ENCODE results near the gene ATP7B. TPM values are rescaled to one million over a fixed set of nuclear protein-coding genes. Genes with fewer than 3 reads are reported as not detected.

Gene ATP7B
- total and polyA plus RNA-seq, 12 donors = 0.80 to 5.6 (median 2.9) TPM

DNA sequence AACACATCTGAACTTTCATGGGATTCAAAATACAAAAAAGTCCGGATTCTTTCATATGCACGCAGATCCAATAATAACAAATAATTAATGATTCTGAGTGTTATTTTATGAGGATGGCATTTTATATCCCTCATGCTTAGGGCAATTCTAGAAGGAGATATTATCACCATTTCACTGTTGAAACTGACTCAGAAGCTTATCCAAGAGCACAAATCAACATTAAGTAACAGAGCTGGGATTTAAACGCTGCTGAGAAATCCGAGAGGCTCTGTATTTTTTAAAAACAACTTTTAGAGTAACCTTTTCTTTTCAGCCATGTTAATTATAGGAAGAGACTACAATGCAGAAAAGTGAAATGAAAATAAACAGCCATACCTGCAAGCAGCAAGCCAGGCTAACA is 30.3 kb downstream of the ATP7B start:
- 61 to 70% (median 64%) methylated on average over 4 of the region's 4 CpGs for WGBS, 4 donors
- intact Hi-C loops (cut with DNase I) = no loop called here
- DNase-seq = no peak
- TF ChIP-seq POLR2A (IDR thresholded peaks at IDR 0.05) (no peak), CTCF (IDR thresholded peaks at IDR 0.05) (no peak)
- Histone ChIP-seq H3K4me1 (replicated peaks in 1 of 2) (no peaks in the 10 kb centered on the region), H3K36me3 (replicated peaks in 1 of 2) (no peaks in the 10 kb centered on the region), H3K27ac (no peak overlapping the region), H3K4me3 (no peak overlapping the region), H3K27me3 (no peaks in the 10 kb centered on the region), H3K9me3 (replicated peaks in 1 of 3) (no peaks in the 10 kb centered on the region)

DNA sequence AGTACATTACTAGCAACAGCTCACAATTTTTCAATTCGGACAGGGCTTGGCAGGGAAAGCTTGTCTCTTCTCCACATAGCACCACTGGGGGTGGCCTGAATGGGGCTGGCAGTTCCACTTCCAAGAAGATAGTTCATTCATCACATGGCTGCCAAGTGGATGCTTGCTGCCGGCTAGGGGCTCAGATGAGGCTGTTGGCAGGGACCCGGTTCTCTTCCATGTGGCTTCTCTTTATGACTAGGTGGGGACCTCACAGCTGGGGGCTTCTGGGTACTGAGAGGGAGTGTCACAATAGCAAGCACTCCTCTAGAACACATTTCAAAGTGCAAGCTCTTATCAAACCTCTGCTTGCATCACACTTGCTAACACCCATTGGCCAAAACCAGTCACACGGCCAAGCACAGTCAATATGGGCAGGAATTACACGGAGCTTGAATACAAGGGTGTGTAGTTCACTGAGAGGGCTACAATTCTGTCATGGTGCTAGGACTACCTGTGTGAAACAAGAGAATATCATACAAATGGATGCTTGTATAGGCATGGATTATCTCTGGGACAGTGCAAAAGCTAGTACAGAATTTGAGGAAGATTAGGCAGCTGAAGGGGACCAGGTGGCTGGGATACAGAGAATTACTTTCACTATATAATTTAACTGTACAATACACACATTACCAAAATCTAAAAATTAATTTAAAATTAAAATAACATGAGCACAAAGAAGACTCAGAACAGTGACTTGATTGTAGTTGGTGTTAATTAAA is 32.3 kb downstream of the ATP7B start:
- Histone ChIP-seq H3K9me3 (replicated peaks in 1 of 3) (no peaks in the 10 kb centered on the region), H3K4me3 (no peak overlapping the region), H3K36me3 (replicated peaks in 1 of 2) (no peaks in the 10 kb centered on the region), H3K27ac (no peak overlapping the region), H3K4me1 (replicated peaks in 1 of 2) (no peaks in the 10 kb centered on the region), H3K27me3 (no peaks in the 10 kb centered on the region)
- DNase-seq = no peak
- intact Hi-C loops (cut with DNase I) = no loop called here
- WGBS, 4 donors = 51 to 87% (median 74%) methylated on average over 5 of the region's 5 CpGs
- TF ChIP-seq CTCF (IDR thresholded peaks at IDR 0.05) (no peak), POLR2A (IDR thresholded peaks at IDR 0.05) (no peak)

DNA sequence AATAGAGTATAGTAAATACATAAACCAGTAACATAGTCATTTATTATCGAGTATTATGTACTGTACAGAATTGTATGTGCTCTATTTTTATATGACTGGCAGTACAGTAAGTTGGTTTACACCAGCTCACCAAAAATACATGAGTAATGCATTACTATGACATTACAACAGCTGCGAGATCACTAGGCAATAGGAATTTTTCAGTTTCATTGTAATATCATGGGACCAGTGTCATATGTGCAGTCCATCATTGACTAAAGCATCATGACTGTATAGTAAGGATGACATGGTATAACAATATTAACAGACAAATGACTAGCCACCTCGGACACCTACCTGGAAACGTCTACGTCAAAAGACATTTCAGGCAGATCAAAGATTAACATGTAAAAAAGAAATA is 33.6 kb downstream of the ATP7B start:
- H3K36me3 ChIP-seq (replicated peaks in 1 of 2) = no peaks in the 10 kb centered on the region
- H3K27ac ChIP-seq = no peak overlapping the region
- no peaks in the 10 kb centered on the region for H3K27me3 ChIP-seq
- intact Hi-C loops (cut with DNase I) = no loop called here
- no peaks in the 10 kb centered on the region for H3K9me3 ChIP-seq (replicated peaks in 1 of 3)
- DNase-seq = no peak
- no peak for TF ChIP-seq CTCF (IDR thresholded peaks at IDR 0.05)
- no peak for TF ChIP-seq POLR2A (IDR thresholded peaks at IDR 0.05)
- no peaks in the 10 kb centered on the region for H3K4me1 ChIP-seq (replicated peaks in 1 of 2)
- no peak overlapping the region for H3K4me3 ChIP-seq
- WGBS, 4 donors = 86 to 97% (median 93%) methylated on average over 5 of the region's 5 CpGs

DNA sequence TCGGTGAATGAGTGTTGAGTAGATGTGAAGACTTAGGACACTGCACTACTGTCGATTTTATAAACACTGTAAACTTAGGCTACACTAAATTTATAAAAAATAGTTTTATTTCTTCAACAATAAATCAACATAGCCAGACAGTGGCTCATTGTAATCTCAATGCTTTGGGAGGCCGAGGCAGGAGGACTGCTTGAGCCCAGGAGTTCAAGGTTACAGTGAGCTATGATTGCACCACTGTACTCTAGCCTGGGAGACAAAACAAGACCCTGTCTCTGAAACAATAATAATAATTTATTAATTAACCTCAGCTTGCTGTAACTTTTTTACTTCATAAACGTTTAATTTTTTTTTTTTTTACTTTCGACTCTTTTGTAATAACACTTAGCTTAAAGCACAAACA is 34.4 kb downstream of the ATP7B start:
- WGBS, 4 donors = 88 to 90% (median 90%) methylated on average over 5 of the region's 5 CpGs
- DNase-seq = no peak
- no peaks in the 10 kb centered on the region for H3K9me3 ChIP-seq (replicated peaks in 1 of 3)
- no peak overlapping the region for H3K27ac ChIP-seq
- H3K4me1 ChIP-seq (replicated peaks in 1 of 2) = no peaks in the 10 kb centered on the region
- H3K27me3 ChIP-seq = no peaks in the 10 kb centered on the region
- H3K36me3 ChIP-seq (replicated peaks in 1 of 2) = no peaks in the 10 kb centered on the region
- no peak overlapping the region for H3K4me3 ChIP-seq
- TF ChIP-seq POLR2A (IDR thresholded peaks at IDR 0.05) = no peak
- no peak for TF ChIP-seq CTCF (IDR thresholded peaks at IDR 0.05)
- intact Hi-C loops (cut with DNase I) = no loop called here
